ENCODE results near the gene RAB22A.

RAB22A gene

DNA sequence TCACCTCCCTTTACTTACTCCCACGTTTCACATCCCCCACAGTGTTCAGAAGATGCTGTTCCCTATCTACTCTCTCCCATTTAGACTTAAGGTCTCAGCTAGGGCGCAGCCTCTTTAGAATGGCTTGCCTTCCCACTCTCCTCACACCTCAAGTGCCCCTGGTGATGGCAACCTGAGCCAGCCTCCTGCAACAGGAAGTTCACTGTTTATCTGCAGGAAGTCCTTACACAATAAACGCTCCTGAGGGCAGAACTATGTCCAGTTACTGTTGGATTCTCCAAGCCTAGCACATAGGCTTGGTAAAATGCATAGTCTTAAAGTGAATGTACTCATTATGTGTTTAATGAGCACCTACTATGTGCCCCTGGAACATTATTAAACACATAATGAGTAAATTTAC is 21.9 kb upstream of the RAB22A start:
- no peak for DNase-seq (ENCODE audit: low read depth)
- no peak for TF ChIP-seq CTCF (IDR thresholded peaks at IDR 0.05; ENCODE audit: control insufficient read depth, insufficient read depth, low read depth, low read length, missing control alignments)
- H3K4me3 ChIP-seq (ENCODE audit: control insufficient read depth, low read depth, low read length): no peak overlapping the region

DNA sequence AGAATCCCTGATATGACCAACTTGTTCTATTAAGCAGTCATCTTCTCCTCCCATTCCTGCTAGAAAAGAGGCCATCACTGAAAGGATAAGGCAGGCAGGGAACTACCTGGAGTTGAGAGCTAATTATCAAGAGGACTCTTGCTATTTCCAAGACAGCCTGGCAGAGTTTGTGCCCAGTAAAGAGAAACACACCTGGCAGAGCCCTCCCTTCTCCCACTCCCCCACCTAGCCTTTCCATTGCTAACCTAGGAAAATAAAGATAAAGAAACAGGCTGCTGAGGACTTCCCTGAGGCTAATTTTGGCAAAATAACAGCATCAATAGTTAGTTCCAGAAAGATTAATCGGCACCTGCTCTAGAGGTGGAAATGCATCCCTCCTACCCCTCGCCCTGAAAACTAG is 20.4 kb upstream of the RAB22A start:
- no peak for DNase-seq (ENCODE audit: low read depth)
- TF ChIP-seq CTCF (IDR thresholded peaks at IDR 0.05; ENCODE audit: control insufficient read depth, insufficient read depth, low read depth, low read length, missing control alignments): no peak
- H3K4me3 ChIP-seq (ENCODE audit: control insufficient read depth, low read depth, low read length): no peak overlapping the region

- no peak overlapping the region for H3K4me3 ChIP-seq (ENCODE audit: control insufficient read depth, low read depth, low read length)
- DNase-seq (ENCODE audit: low read depth): no peak
- TF ChIP-seq CTCF (IDR thresholded peaks at IDR 0.05; ENCODE audit: control insufficient read depth, insufficient read depth, low read depth, low read length, missing control alignments): no peak
Measured at GRCh38 chr20:58293453-58293852, 16.1 kb upstream of the RAB22A start.

DNA sequence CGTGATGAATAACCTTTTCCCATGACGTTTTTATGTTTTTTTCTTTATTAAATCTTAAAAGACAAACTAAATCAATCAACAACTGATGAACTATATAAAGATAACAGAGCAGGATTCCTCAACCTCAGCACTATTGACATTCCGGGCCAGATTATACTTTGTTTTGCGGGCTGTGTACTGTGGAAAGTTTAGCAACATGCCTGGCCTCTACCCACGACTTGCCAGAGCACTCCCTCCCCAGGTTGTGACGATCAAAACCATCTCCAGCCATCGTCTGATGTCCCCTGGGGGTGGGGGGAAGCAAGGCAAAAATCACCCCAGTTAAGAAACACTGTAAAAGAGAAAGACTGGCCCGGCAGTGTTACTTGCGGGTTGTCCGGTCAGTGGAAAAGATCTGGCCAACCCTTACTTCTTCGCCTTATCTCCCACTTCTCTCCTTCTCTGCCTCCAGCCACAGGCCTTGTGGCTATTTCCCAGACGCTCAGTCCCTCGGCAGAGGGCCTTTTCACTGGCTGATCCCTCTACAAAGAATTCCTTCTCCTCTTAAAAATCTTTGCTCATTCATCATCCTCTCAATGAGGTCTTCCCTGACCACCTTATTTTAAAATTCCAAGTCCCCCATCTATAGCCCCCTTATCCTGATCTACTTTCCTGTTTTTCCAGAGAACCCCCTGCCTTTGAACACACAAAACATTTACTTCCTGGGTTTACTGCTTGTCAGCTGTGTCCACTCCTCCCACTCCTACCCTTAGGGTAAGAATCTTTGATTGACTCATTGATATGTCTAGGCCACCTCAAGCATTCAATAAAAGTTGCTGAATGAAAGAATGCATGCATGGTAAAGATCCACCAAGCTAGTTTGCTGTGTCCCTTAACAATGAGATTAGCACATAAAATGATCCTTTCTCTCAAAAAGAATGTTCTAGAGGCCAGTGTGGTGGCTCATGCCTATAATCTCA is 14.7 kb upstream of the RAB22A start:
- no peak for TF ChIP-seq CTCF (IDR thresholded peaks at IDR 0.05; ENCODE audit: control insufficient read depth, insufficient read depth, low read depth, low read length, missing control alignments)
- H3K4me3 ChIP-seq (ENCODE audit: control insufficient read depth, low read depth, low read length): no peak overlapping the region
- no peak for DNase-seq (ENCODE audit: low read depth)

GRCh38 chr20:58296051-58296837 is 13.3 kb upstream of the RAB22A start:
- no peak overlapping the region for H3K4me3 ChIP-seq (ENCODE audit: control insufficient read depth, low read depth, low read length)
- DNase-seq (ENCODE audit: low read depth): no peak
- TF ChIP-seq CTCF (IDR thresholded peaks at IDR 0.05; ENCODE audit: control insufficient read depth, insufficient read depth, low read depth, low read length, missing control alignments): no peak

- DNase-seq (ENCODE audit: low read depth): no peak
- no peak for TF ChIP-seq CTCF (IDR thresholded peaks at IDR 0.05; ENCODE audit: control insufficient read depth, insufficient read depth, low read depth, low read length, missing control alignments)
- no peak overlapping the region for H3K4me3 ChIP-seq (ENCODE audit: control insufficient read depth, low read depth, low read length)
Measured at GRCh38 chr20:58297394-58297793, 12.1 kb upstream of the RAB22A start.

Data from AG09309 (cell line).